WTC11 (cell line): ENCODE data around the gene PHTF1. TPM values are rescaled to one million over a fixed set of nuclear protein-coding genes. Genes with fewer than 3 reads are reported as not detected.
A peak's percentile ranks its signal among the peaks of the same experiment; 100 is the strongest.

Experiments
- ATAC-seq: fragments of 200-7000 bp; cut with Tn5 transposase; 2 replicates; pipeline ENCODE4 v1.10.0; 2021; ENCODE audit warnings: mild to moderate bottlenecking, moderate library complexity
- CTCF ChIA-PET: fragments of 300-600 bp; sonication (Branson Sonifier 250); formaldehyde crosslinking; loops from one replicate; lab custom pipeline; 2021; ENCODE audit warnings: antibody characterized with exemption; lab: Charles Lee
- POLR2A ChIA-PET: fragments of 350-600 bp; sonication (Branson Sonifier 250); formaldehyde crosslinking; loops from one replicate; lab custom pipeline; 2021; ENCODE audit warnings: antibody characterized with exemption; lab: Charles Lee
- DNase-seq: peaks from one replicate; pipeline ENCODE4 v3.0.0; 2021; ENCODE audit warnings: low spot score
- H3K27ac Mint-ChIP-seq: 2 replicates; pipeline ENCODE4 v1.8.0; 2021; ENCODE audit warnings: mixed read lengths
- H3K27me3 Mint-ChIP-seq: 2 replicates; pipeline ENCODE4 v1.8.0; 2021; ENCODE audit warnings: low read depth, mild to moderate bottlenecking, moderate library complexity, mixed read lengths
- H3K36me3 Mint-ChIP-seq: 2 replicates; pipeline ENCODE4 v1.8.0; 2021; ENCODE audit warnings: mixed read lengths
- H3K4me1 Mint-ChIP-seq: 2 replicates; pipeline ENCODE4 v1.8.0; 2022; ENCODE audit warnings: mixed read lengths
- H3K4me3 Mint-ChIP-seq: 2 replicates; pipeline ENCODE4 v1.8.0; 2021; ENCODE audit warnings: mild to moderate bottlenecking, moderate library complexity, mixed read lengths
- H3K9me3 Mint-ChIP-seq: 2 replicates; pipeline ENCODE4 v1.8.0; 2021; ENCODE audit warnings: mixed read lengths
- ARID4B ChIP-seq: sonication (generic); formaldehyde crosslinking; IDR thresholded peaks from 2 replicates; pipeline ENCODE4 v1.8.0; 2023; ENCODE audit warnings: missing genetic modification reagents, mild to moderate bottlenecking, borderline replicate concordance
- ATF2 ChIP-seq: sonication (generic); formaldehyde crosslinking; IDR thresholded peaks from 2 replicates; pipeline ENCODE4 v1.8.1; 2022; ENCODE audit warnings: low read depth, missing genetic modification reagents, borderline replicate concordance
- CBFB ChIP-seq: sonication (generic); formaldehyde crosslinking; IDR thresholded peaks from 2 replicates; pipeline ENCODE4 v1.8.1; 2022; ENCODE audit warnings: mild to moderate bottlenecking, low read depth, missing genetic modification reagents
- FOXP1 ChIP-seq: sonication (generic); formaldehyde crosslinking; IDR thresholded peaks from 2 replicates; pipeline ENCODE4 v1.8.0; 2022; ENCODE audit warnings: missing genetic modification reagents, mild to moderate bottlenecking, moderate library complexity, borderline replicate concordance
- KAT7 ChIP-seq: sonication (generic); formaldehyde crosslinking; IDR thresholded peaks from 2 replicates; pipeline ENCODE4 v1.8.1; 2023; ENCODE audit warnings: missing genetic modification reagents, mild to moderate bottlenecking, borderline replicate concordance
- MLX ChIP-seq: sonication (generic); formaldehyde crosslinking; IDR thresholded peaks from 2 replicates; pipeline ENCODE4 v1.8.1; 2023; ENCODE audit warnings: mild to moderate bottlenecking, missing genetic modification reagents, moderate library complexity
- MYBL2 ChIP-seq: sonication (generic); formaldehyde crosslinking; IDR thresholded peaks from 2 replicates; pipeline ENCODE4 v1.8.1; 2023; ENCODE audit warnings: mild to moderate bottlenecking, moderate library complexity, missing genetic modification reagents
- NFE2L1 ChIP-seq: sonication (generic); formaldehyde crosslinking; IDR thresholded peaks from 2 replicates; pipeline ENCODE4 v1.8.1; 2023; ENCODE audit warnings: missing genetic modification reagents
- NFYB ChIP-seq: sonication (generic); formaldehyde crosslinking; conservative IDR thresholded peaks from 2 replicates; pipeline ENCODE4 v1.8.0; 2022; ENCODE audit warnings: low read depth, missing genetic modification reagents
- TCF7 ChIP-seq: sonication (generic); formaldehyde crosslinking; IDR thresholded peaks from 2 replicates; pipeline ENCODE4 v1.8.0; 2022; ENCODE audit warnings: mild to moderate bottlenecking, low read depth, missing genetic modification reagents, moderate library complexity
- TP53 ChIP-seq: sonication (generic); formaldehyde crosslinking; IDR thresholded peaks from 2 replicates; pipeline ENCODE4 v1.8.1; 2023; ENCODE audit warnings: mild to moderate bottlenecking, missing genetic modification reagents
- ZMAT4 ChIP-seq: fragments of 250-450 bp; sonication (Bioruptor Pico); IDR thresholded peaks from 2 replicates; pipeline ENCODE4 v1.9.0; 2021; ENCODE audit warnings: mild to moderate bottlenecking
- ZNF138 ChIP-seq: sonication (generic); formaldehyde crosslinking; conservative IDR thresholded peaks from 2 replicates; pipeline ENCODE4 v1.8.1; 2022; ENCODE audit warnings: mild to moderate bottlenecking, moderate library complexity, missing genetic modification reagents
- ZNF263 ChIP-seq: sonication (generic); formaldehyde crosslinking; IDR thresholded peaks from 2 replicates; pipeline ENCODE4 v1.8.1; 2022; ENCODE audit warnings: low read depth, mild to moderate bottlenecking, moderate library complexity, missing genetic modification reagents
- ZNF416 ChIP-seq: fragments of 250-450 bp; sonication (Bioruptor Pico); IDR thresholded peaks from 2 replicates; pipeline ENCODE4 v1.9.0; 2021; ENCODE audit warnings: mild to moderate bottlenecking, inconsistent platforms
- ZNF512 ChIP-seq: sonication (generic); formaldehyde crosslinking; IDR thresholded peaks from 2 replicates; pipeline ENCODE4 v1.8.1; 2022; ENCODE audit warnings: missing genetic modification reagents, borderline replicate concordance
- total RNA-seq: library from RNA; stranded (reverse); gene quantifications from 3 replicates; pipeline ENCODE4 v1.2.3, GENCODE V29; 2021

The PHTF1 gene
- total RNA-seq, 1 experiment from 2014 or later: 28.7 TPM

- ChIA-PET CTCF (interaction anchor here (0.7 to 0.9 kb wide), 2 partner anchors 9 to 11 kb away, joined by 3 to 4 read pairs; no protein-coding TSS in a partner anchor), POLR2A (no interaction called here)
- peaks cover 51% of the 10 kb centered on the region for H3K4me1 Mint-ChIP-seq
- H3K9me3 Mint-ChIP-seq: no peaks in the 10 kb centered on the region
- DNase-seq: no peak
- peaks cover 29% of the 10 kb centered on the region for H3K36me3 Mint-ChIP-seq
- TF ChIP-seq ZNF138 (CRISPR knock-in tag) (no peak), TP53 (CRISPR knock-in tag) (no peak), KAT7 (no peak), ZMAT4 (no peak), MYBL2 (CRISPR knock-in tag) (no peak), NFYB (CRISPR knock-in tag) (no peak), ATF2 (CRISPR knock-in tag) (no peak), MLX (CRISPR knock-in tag) (no peak), ARID4B (no peak), TCF7 (no peak), ZNF263 (no peak), ZNF416 (CRISPR knock-in tag) (no peak), CBFB (CRISPR knock-in tag) (no peak), FOXP1 (CRISPR knock-in tag) (no peak), ZNF512 (CRISPR knock-in tag) (no peak), NFE2L1 (CRISPR knock-in tag) (no peak)
- TF ChIP-seq, all 79 proteins: peak for 0
- peak; percentile 43 for ATAC-seq
- H3K4me3 Mint-ChIP-seq: peak overlapping the region; percentile 2; the same call in 1 of the 2 replicates
- no peaks in the 10 kb centered on the region for H3K27me3 Mint-ChIP-seq
- H3K27ac Mint-ChIP-seq: peak overlapping the region; percentile 14
Observed at GRCh38 chr1:113768916-113769600, 9.8 kb upstream of the PHTF1 start.
